ENCODE measurements around the gene C9orf50.
A peak's percentile ranks its signal among the peaks of the same experiment; 100 is the strongest.

Gene C9orf50

DNA sequence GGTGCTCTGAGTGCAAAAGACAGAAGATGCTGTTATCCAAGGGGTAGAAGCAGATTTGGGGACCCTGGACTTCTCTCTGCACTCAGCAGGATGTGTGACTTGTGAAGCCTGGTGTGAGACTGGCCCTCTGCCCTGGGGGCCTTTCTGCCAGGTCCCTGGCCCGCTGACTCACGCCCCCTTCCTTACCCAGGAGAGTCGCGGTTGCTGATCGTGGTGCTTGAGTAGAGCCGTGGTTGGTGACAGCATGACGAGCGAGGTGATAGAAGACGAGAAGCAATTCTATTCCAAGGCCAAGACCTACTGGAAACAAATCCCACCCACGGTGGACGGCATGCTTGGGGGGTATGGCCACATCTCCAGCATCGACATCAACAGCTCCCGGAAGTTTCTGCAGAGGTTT lies 11.6 kb upstream of the C9orf50 start:
- DNase-seq (ENCODE audit: low read depth in 1 of 2, low spot score in 1 of 2), result no peak

DNA sequence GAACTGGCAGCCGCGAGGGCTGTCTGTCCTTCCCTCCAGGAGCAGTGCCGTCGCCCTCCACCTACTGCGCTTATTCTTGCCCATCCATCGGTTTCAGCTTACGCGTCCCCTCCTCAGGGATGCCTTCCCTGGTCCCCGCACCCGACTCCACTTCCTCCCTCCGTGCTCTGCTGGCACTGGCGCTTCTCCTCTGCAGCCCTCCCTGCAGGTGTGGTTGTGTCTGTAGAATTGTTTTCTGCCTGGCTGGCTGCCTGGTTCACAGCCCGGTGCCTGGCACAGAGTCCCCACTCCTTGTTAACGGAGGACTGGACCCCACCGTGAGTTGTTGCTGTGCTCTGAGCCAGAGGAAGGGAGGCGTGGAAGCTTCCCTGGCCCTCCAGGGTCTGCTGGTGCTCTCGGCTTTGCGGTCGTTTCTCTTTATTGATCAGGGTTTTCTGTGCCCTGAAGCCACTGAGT lies 10.8 kb upstream of the C9orf50 start:
- no peak for DNase-seq (ENCODE audit: low read depth in 1 of 2, low spot score in 1 of 2)

DNA sequence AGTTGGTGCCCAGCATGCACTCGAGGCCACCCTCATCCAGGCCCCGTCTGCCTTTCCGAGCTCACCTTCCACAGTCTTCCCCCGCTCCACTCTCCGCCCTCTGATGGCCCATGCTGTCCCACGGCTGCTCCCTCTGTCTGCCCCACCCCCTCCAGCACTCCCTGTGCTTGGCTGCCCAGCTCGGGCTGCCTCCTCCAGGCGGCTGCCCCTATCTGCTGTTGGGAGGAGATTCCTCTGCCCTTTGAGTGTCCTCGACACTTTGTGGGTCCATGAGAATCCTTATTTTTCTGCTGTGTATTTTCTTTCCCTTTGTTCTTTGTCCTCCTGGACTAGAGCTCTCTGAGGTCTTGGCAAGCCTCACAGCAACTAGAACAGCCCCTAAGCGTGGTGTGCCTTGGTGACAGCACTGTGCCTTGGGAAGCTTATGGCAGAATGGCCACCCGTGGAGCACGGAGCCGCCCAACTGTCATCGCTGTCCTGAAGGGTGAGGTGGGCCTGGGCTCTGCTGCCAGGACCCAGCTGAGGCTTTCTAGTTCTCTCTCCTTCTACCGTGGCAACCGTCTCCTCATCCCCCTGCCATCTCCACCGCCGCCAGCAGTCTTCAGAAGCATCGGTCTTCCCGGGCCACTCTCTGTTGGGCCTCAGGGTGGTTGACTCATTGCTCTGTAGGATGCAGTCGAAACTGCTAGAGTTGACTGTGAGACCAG lies 10.2 kb upstream of the C9orf50 start:
- no peak for DNase-seq (ENCODE audit: low read depth in 1 of 2, low spot score in 1 of 2)

DNA sequence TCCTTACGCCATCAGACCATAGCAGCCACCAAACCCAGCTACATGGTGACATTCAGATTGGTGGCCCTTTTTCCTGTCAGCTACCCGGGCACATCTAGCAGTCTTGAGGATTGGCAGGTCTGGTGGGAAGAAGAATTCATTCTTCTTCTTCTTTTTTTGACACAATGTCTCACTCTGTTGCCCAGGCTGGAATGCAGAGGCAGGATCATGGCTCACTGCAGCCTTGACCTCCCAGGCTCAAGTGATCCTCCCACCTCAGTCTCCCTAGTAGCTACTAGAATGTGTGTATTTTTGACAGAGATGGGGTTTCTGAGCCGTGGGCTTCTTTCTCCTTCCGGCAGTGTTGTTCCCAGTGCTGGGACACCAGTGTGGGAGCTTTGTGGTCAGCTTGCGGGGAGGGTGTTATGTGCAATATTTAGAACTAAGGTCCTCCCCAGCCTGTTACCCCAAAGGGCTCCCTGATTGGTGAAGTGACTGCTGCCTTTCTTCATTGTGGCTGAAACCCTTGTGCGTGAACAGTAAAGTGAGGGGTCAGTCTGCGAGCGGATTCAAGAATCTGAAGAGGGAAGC lies 8.4 kb upstream of the C9orf50 start:
- no peak for DNase-seq (ENCODE audit: low read depth in 1 of 2, low spot score in 1 of 2)

DNA sequence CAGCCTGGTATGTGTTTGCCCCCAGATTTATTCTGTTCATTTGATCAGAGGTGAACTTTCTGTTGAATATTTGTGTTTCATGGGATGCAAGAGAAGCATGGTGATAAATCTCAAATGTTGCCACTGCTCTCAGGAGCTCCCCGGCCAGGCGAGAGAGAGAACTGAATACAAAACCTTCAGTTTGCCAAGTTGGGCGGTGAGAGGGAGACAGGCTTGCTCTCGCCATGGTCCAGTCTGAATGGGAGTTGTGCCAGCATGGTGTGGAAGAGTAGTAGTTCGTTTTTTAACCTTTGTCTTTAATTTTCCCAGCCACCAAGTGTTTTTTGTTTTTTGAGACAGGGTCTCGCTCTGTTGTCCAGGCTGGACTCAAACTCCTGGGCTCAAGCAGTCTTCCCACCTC lies 7.8 kb upstream of the C9orf50 start:
- no peak for DNase-seq (ENCODE audit: low read depth in 1 of 2, low spot score in 1 of 2)

DNA sequence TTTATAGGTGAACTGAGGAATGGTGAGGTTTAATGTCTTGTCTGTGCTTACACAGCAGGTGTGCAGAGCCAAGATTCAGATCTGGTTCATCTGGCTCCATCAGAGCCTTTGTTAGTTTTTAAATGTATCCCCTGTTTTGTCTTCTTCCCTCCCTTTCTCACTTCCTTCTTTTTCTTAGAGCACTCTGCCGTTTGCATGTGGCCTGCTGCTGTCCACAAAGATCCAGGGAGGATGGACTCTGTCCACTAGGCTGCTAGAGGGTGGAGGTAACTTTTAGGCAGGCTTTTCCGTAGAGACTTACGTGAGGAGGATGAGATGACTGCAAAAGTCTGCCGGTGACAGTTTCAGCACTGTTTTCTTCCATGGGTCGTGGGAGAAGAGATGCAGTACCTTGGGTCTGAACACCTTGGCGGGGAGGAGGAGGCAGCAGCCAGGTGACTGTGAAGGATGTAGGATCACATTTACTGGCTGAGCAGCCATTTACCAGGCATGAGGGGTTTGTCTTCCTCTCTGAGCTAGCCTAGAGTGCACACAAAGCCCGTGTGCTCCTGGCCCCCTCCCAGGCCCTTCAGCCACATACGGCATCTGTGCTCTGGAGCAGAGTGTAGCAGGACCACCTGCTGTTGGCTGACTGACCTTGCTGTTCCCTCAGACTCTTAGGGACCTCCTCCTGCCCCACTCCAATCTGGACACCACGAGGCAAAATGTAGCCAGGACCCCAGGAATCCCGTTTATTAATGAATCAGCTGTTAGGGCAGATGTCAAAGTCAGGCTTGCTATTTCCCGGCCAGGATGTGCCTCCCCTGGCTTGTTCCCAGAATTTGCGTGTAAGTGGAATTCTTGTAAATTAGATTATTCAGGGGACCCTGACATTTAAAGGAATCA lies 6.9 kb upstream of the C9orf50 start:
- DNase-seq (ENCODE audit: low read depth in 1 of 2, low spot score in 1 of 2), result no peak

DNA sequence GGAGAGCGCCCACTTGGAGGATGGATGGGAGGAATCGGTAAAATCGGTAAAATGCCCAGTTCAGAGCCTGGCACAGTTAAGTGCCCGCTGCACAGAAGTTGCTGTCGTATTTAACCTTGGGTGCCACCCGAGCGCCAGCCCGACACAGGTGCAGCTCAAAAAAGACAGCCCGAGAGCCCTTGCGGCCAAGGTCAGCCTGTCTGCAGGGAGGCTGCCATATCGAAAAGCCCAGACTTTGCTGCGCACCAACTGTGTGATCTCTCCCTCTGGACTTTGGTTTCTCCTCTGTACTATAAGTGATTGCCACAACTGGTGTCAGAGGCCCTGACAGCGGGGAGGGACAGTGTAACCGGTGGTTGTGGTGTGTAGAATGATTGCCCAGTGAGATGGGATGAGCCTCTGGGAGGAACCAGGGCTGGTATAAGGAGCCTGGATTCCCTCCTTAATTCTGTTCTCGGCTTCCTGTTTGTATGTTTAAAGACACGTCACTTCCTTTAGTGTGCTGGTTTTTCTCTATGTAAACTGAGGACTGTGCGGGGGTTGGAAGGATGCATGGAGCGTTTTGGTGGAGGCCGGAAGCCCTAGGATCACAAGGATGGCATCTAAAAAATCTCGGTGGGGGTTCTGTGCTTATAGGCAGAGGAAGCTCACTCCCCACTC lies 5.9 kb upstream of the C9orf50 start:
- no peak for DNase-seq (ENCODE audit: low read depth in 1 of 2, low spot score in 1 of 2)

DNA sequence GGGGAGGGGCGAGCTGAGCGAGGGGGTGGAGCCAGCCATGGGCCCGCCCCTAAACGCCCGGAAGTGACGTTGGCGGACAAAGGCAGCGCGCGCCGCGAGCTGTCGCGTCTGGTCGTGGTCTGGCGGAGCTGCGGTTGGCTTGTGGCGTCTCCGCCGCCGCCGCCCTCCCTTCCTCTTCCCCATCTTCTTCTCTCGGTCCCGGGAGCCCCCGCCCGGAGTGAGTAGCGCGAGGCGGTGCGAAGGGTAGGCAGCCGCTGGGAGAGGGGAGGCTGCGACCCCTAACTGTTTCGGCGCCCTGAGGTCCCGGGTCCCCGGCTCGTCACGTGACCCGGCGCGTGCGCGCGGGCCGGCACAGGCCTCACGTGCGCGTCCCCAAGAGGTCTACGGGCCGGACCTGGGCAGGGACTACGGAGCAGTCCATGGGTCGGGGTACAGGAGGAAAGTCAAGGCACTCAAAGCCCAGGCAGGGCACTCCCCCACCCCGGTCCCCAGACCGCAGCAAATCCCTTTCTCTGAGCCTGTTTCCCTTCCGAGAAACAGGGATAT lies 5.3 kb upstream of the C9orf50 start, which contains the start of gene NTMT1:
Gene NTMT1 (plus strand): TSS at position 85 of the 546 bp plus-strand sequence. CDS start 6,541 bp downstream, outside the sequence.
- DNase-seq (ENCODE audit: low read depth in 1 of 2, low spot score in 1 of 2), result peak; percentile 86 to 87

DNA sequence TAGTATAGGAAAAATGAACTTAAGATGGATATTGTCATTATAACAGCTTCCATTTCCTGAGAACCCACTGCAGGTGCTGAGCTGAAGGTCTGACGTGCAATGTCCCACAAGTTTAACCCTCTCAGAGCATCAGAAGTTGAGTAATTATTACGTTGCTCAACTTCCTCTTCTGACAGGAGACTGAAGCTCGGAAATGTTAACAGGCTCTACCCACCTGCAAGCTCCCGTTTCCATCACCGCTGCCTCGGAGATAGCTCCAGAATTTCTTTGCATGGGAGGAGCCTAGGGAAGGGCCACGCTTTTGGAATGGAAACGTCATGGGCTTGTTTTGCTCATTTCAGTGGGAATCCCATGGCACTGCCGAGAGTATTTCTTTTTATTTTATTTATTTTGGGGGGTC lies 4.0 kb upstream of the C9orf50 start:
- no peak for DNase-seq (ENCODE audit: low read depth in 1 of 2, low spot score in 1 of 2)

DNA sequence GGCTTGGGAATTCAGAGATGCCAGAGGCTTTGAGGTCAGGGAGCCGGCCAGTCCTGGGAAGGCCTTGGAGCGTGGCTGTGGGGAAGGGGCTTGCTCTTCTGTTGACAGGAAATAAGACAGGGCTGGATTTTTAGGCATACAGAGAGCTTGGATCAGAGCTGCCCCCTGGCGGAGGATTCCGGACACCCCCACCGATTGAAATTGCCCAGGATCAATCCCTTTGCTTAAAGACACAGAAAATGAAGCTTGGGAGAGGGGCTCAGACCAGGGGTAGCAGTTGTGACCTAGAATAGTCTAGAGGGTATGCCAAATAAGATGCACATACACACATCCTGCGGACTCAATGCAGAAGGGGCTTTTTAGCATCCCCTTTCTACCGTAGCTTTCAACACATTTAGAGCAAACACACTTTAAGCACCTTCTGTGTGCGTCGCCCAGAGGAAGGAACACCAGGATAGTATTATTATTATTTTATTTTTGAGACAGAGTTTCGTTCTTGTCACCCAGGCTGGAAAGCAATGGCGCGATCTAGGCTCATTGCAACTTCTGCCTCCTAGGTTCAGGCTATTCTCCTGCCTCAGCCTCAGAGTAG lies 3.4 kb upstream of the C9orf50 start:
- peak; percentile 39 to 66 for DNase-seq (ENCODE audit: low read depth in 1 of 2, low spot score in 1 of 2)

DNA sequence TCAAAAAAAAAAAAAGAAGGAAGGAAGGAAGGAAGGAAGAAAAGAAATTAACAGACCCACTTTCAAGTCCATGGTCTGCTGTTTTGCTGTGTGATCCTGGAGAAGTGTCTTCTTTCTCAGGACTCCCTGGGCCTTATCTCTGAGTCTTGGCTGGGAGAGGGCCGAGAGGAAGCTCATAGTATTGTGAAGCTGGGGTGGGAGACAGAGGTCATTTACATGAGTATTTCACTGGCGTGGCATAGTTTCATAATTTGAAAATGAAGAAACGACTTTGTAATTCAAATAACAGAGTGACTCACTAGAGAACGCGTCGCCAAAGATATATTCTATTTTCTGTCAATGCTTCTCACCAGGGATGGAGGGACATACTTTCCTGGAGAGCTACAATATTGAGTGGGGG lies 2.4 kb upstream of the C9orf50 start:
- DNase-seq (ENCODE audit: low read depth in 1 of 2, low spot score in 1 of 2), result no peak

DNA sequence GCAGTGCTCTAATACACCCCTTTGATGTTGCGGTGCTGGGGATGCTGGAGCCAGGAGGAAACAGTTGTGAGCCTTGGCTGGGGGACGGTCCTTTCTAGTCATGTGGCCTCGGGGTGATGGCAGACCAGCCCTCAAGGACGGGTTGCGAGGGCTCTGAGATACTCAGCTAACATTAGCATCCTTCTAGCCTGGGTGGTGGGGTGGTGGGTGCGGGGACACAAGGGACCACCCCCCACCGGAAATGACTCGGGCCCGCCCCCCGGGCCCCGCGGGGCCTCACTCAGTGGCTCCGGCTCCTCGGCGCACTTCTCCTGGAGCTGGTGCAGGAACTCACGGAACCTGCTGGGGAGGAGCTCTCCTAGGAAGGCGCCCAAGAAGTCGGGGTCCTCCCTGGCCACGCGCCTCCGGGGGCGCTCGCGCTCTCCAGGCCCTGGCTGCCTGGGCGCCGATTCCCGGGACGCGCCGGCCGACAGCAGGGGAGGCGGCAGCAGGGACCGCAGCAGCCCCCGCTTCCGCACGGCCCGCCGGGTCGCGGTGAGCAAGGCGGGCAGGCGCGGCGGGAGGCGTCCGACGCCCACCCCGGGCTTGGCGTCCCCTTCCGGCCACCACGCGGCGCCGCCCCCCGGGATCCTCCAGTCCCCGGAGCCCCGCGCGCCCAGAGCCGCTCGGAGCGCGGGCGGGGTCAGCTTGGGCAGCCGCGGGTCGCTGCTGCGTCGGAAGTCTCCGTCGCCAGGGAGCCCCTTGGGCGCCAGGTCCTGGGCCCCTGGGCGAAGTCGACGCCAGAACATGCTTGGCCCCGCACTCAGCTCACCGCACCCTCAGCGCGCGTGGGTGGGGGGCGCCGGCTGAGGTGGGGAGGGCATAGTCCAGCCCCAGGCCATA lies 873 bp downstream of the C9orf50 start:
- DNase-seq (ENCODE audit: low read depth in 1 of 2, low spot score in 1 of 2), result no peak

DNA sequence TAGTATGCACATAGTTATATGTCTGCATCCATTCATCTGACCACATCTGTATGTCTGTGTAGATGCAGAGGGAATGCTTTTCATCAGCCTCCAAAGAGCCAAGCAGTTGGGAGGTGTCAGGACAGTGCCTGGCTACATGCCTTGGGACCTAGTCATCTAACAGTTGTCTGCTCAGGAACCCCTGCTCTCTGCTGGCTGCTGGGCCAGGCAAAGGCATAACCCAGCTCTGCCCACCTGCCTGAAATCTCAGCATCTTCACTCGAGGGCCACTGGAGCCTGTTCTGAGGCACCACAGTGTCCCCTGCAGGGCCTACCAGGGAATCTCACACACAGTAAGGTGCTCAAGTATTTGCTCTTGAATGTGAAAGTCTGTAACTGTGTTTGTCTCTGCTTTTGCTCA lies 3.7 kb downstream of the C9orf50 start:
- DNase-seq (ENCODE audit: low read depth in 1 of 2, low spot score in 1 of 2), result no peak

DNA sequence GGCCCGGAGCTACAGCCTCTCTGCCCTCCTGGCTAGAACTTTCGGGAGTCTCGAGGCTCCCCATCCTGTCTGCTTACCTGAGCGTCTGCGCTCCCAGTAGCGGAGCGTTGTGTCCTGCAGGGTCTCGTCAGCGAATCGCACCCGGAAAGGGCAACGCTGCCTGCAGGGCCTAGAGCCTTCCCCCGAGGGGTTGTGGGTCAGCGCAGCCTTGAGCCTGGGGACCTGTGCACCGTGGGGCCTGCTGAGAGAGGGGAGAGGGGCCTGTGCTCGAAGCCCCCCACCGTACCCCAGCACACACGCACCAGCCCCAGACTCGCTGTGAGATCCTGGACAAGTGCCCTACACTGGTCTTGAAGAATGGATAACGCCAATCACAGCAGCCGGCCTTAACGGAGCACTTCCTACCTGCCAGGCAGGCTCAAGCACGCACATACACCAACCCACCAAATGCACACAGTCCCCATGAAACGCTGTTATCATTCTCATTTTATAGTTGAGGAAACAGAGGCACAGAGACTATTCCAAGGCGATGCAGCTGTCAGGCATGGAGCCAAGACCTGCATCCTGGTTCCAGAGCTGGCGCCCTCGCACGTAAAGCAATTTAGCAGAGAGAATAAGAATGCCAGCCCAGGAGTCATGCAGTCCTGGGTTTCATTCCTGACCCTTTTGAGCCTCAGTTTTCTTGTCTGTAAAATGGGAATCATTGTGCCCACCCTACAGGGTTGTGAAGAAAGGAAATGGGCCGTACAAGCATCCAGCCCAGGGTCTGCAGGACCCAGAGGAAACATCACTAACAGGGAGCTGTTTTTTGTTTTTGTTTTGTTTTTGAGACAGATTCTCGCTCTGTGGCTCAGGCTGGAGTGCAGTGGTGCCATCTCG lies 5.3 kb downstream of the C9orf50 start:
- DNase-seq (ENCODE audit: low read depth in 1 of 2, low spot score in 1 of 2), result no peak

DNA sequence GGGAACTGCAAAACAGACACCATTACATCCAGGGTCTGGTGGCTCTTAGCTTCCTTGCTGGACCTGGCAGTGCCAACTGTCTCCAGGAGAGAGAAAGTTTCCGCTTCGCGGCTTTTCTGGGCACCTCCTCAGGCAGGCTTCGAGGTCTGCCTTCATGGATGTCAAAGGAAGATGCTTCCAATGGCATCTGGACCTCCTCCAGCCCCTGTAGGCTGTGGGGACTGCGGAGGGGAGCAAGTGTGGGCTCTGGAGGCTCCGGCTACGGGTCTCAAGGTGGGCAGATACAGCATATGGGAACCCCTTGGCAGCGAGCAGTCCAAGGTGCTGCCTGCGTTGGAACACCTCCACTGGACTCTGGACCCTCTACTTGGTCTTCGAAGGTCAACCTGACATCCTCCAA lies 6.0 kb downstream of the C9orf50 start:
- no peak for DNase-seq (ENCODE audit: low read depth in 1 of 2, low spot score in 1 of 2)

DNA sequence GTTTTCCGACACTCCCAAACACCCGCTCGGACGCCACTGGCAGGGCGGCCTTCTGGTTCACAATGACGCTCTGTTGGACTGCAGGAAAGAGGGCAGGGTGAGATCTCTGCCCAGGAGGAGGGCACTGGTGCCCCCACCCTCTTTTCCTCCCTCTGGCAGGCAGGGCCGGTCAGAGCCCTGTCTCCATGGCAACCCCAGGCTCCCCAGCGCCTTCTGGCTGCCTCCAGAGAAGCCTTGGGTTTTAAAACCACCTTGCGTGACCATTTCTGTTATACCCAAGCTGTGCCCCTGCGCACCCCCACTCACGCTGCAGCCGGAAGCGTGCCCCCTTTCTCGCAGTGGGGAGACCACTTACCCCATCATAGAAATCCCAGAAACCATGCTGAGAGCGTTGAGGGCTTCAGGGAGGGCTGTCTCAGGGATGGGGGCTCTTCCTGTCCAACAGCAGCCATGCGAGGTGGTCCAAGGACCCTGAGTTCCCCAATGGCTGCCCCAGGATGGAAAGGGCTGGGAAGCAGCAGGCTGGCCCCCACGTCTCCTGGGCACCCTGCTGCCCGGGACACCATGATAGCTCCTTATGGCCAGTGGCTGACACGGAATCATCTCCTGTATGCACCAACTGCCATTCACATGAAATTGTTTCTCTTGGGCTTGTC lies 7.3 kb downstream of the C9orf50 start:
- DNase-seq (ENCODE audit: low read depth in 1 of 2, low spot score in 1 of 2), result no peak

DNA sequence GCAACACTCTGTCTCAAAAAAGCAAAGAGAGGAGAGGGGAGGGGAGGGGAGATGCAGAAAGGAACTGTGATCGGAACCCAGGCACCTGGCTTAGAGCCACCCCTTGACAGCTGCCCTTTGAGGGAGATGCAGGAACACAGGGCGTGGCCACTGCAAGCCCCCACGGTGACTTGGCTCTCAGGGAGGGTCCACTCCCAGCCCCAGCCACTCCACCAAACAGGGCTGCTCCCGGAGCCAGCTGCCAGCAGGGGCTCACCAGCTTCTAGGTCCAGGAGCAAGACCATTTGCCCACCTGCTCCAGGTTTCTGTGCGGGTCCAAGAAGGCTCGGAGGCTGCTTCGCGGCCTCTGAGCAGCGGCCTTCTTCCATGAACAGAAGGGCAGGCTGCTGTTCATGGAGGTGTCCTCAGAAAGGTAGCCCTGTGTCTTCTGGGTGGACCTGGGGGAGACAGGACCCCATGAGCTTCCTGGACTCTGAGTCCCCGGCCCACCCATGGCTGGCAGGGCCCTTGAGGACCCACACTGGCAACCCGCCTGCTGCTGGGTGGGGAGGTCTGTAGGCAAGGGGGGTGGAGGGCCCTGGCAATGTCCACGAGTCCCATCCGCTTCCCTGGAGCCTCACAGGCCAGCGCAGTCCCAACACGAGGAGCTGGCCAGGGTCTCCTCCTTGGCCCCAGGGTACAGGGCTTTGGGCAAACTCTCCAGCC lies 7.9 kb downstream of the C9orf50 start:
- no peak for DNase-seq (ENCODE audit: low read depth in 1 of 2, low spot score in 1 of 2)

DNA sequence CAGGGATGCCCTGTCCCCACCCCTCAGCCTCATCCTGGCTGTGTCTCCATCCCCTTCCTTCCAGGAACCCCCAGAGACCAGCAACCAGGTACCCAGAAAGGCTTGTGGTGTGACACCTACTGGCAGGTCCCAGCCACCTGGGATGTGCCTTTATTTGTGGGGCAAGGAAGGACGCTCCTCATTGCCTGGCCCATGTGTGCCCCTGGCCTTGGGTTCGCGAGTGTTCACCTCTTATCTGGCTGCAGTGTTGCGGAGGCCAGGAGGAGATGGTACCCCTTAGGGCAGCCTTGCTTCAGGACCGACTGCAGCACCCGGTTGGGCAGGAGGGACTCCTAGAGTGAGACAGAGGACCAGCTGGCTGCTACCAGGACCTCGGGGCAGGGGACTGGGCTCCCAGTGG lies 8.8 kb downstream of the C9orf50 start:
- no peak for DNase-seq (ENCODE audit: low read depth in 1 of 2, low spot score in 1 of 2)
